Urinary bladder (tissue), 4 donors: ENCODE results near the gene UBL4B. TPM values are rescaled to one million over a fixed set of nuclear protein-coding genes. Genes with fewer than 3 reads are reported as not detected.

Source experiments
- DNase-seq: peaks from one replicate; pipeline ENCODE4 v3.0.0-alpha.2; 2015; ENCODE audit errors: extremely low spot score
- H3K27ac ChIP-seq: one replicate; pipeline ENCODE4 v1.5.1; 2013; ENCODE audit warnings: low read depth, mild to moderate bottlenecking, moderate library complexity
- H3K36me3 ChIP-seq: one replicate; pipeline ENCODE4 v1.6.1; 2013; ENCODE audit warnings: mild to moderate bottlenecking, moderate library complexity; ENCODE audit not compliant: insufficient read depth
- H3K4me1 ChIP-seq: one replicate; pipeline ENCODE4 v1.6.1; 2013; ENCODE audit warnings: mild to moderate bottlenecking, moderate library complexity; ENCODE audit not compliant: insufficient read depth
- H3K4me3 ChIP-seq: one replicate; pipeline ENCODE4 v1.5.1; 2013; ENCODE audit warnings: low read depth, low read length
- WGBS: extraction: QIAGEN DNeasy Blood & Tissue Kit; methylation state at CpG from one replicate; pipeline ENCODE4 v1.1.7; 2013; 5-methylcytosine and 5-hydroxymethylcytosine counted together
- polyA plus RNA-seq: library from polyadenylated mRNA; stranded (reverse); fragments of 200-250 nt; gene quantifications from one replicate; pipeline ENCODE4 v1.2.3, GENCODE V29; 2013
- total RNA-seq: library from RNA; depleted of rRNA; stranded (reverse); fragments of >200 nt; gene quantifications from one replicate; pipeline ENCODE4 v1.2.3, GENCODE V29; 2014
- donor health status: healthy with polysubstance abuse.
- donor health status: healthy.

Gene UBL4B
- total and polyA plus RNA-seq, 2 donors: not detected

DNA sequence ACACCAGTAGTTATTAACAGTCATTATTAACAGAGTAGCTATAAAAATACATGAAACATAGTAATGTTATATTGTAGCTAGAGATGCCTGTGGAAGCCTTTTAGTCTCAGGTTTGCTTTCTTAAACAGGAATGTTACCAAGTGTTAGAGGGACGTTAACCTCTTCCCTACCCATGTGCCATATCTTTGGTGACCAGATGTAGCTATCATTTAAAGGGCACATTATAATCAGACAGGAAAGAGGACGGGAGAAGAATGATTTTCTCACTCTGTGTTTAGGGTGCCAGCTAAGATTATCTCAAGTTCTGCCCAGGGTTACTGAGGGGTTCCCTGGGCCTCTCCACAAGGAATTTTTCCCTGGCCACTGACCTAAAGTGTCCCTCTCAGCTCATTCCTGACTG is 20.9 kb upstream of the UBL4B start:
- Histone ChIP-seq H3K27ac (no peak overlapping the region), H3K4me3 (no peak overlapping the region), H3K4me1 (no peaks in the 10 kb centered on the region), H3K36me3 (no peaks in the 10 kb centered on the region)
- WGBS: 55% methylated on average over 2 of the region's 2 CpGs
- DNase-seq: no peak

DNA sequence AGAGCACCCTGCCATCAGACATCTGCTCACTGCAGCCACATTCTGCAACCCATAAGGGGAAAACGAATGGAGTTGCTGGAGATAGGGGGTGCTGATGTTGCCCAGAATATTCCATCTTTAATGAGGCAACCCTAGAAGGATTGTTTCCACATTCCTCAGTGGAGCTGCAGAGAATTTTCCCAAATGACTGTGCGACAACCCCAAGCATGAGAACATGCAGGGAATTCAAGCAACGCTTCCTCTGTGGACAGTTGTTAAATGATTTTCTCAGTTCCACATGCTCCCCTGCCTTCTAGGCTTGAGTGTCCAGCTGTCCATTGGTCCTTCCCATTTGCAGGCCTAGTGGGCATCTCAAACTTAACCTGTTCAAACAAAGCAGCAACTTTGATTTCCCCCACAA is 20.5 kb upstream of the UBL4B start:
- no peaks in the 10 kb centered on the region for H3K4me1 ChIP-seq
- H3K36me3 ChIP-seq: no peaks in the 10 kb centered on the region
- H3K27ac ChIP-seq: no peak overlapping the region
- WGBS: 48% methylated on average over 3 of the region's 3 CpGs
- DNase-seq: no peak
- no peak overlapping the region for H3K4me3 ChIP-seq

DNA sequence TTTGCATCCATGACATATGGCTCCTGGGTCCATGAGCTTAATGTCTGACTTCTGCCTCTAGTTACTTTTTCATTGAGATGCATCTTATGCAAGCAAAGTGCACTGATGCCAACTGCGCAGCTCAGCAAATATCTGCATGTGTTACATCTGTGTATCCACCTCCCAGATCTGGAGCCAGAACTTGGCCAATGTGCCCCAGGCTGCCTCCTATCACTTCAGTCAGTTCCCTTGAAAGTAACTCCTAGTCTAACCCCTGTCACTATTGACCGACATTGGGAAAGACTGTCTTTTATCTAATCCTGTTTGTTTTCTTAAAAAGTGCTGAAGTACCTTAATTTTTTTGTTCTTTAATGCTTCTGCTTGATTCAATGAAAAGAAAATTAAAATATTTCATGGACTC is 19.3 kb upstream of the UBL4B start:
- 87% methylated on average over 2 of the region's 2 CpGs for WGBS

DNA sequence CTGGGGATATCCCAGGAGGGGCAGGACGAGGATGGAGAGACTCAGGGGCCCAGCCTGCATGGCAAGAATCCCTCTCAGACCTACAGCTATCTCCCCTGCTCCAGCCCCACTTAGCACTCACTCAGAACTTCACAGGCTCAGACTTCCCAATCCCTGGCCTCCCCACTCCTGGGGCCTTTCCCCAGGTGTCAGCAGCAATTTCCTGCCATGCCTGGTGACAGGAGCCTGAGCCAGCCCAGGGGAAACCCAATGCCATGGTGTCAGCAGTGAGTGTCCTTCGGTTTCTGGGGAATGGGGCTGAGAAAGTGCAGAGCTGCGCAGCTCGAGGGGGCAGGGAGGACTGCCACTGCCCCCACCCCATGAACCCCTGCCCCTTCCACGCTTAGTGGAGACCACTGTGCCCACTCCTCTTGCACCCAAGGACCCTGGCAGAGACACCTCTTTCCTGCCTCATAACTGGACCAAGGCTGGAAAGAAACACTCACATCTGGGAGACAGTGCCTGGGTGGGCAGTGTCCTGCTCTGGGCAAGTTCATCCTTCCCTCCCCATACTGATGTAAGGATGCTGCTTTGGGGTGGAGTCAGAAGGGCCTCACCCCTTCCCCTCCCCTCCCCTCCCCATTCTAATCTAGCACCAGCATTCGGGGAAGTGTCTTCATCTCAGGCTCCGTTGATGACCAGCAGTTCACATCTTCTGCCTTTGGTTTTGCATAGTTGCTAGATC is 17.1 kb upstream of the UBL4B start:
- 51% methylated on average over 7 of the region's 7 CpGs for whole genome bisulfite sequencing
- no peaks in the 10 kb centered on the region for H3K36me3 ChIP-seq
- no peak for DNase-seq
- no peaks in the 10 kb centered on the region for H3K4me1 ChIP-seq
- no peak overlapping the region for H3K27ac ChIP-seq
- H3K4me3 ChIP-seq: no peak overlapping the region

More for the DNA sequence above, 19.3 kb upstream of the UBL4B start:
- H3K27ac ChIP-seq: no peak overlapping the region
- no peak for DNase-seq
- H3K36me3 ChIP-seq: no peaks in the 10 kb centered on the region
- no peaks in the 10 kb centered on the region for H3K4me1 ChIP-seq
- no peak overlapping the region for H3K4me3 ChIP-seq

DNA sequence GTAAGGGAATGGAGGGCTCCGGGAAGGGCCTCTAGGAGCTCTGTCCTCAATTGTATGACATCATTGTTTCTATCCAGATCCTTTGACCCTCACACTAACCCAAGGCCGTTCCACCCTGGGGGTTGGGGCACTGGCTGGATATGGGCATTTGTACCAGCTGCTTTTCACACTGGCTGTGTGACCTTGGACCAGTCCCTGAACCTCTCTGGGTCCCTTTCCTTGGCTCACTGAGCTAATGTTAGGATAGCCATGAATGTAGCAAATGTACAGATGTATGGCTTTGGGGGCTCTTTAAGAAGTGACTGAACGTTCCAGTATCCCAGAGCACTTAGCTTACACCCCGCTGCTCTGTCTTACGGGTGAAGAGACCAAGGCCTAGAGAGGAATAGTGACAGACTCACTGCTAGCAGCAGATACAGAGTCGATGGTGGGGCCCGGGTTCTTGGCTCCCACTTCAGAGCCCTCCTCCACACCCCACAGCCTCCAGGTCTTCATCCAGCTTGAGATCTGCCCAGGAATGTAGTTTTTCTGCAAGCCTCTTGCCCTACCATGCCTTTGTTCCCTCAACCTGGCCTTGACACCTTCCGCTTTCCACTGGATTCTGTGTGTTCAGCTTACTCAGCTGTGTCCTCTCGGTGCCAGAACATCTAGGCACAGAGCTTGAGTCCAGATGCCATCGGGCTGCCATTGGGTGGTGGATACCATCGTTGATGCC is 14.6 kb upstream of the UBL4B start:
- Histone ChIP-seq H3K27ac (no peak overlapping the region), H3K4me1 (no peaks in the 10 kb centered on the region), H3K36me3 (no peaks in the 10 kb centered on the region), H3K4me3 (no peak overlapping the region)
- 80% methylated on average over 11 of the region's 11 CpGs for WGBS
- DNase-seq: no peak

DNA sequence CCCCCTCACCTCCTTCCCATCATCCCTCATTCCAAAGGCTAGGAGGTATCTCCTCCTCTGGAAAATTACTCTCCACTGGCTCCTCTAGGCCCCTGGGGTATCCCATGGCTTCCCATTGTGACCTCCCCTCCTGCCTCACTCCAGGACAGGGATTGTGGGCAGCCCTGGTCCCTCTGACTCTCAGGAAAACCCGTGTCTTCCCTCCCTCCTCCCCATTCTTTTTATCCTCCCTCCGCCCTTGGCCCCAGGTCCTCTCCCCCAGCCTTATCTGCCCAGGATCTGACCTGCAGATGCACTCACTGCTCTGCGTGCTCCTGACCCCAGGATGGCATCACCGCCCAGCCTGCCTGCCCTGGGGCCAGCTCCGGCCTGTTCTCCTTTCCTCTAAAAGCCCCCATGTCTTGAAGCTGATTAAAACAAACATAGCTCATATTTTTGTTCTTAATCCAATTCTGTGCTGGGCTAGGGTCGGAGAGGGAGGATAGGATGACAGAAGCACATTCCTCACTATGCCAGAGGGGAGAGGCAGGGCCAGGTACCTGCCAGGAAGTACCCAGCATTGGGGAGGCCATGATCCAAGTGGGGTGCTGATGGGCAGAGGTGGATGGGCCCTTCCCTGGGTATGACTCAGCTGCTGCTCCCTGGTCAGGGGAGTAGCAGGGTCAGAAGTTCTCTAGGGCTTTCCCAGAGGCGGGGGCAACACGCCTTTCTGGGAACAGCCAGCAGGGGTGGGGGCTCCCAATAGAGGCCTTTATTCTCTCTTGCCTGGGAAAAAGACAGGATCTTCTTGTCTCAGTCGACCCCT is 13.8 kb upstream of the UBL4B start:
- Histone ChIP-seq H3K4me3 (no peak overlapping the region), H3K27ac (no peak overlapping the region), H3K36me3 (no peaks in the 10 kb centered on the region), H3K4me1 (no peaks in the 10 kb centered on the region)
- DNase-seq: no peak
- WGBS: 71% methylated on average over 9 of the region's 9 CpGs

DNA sequence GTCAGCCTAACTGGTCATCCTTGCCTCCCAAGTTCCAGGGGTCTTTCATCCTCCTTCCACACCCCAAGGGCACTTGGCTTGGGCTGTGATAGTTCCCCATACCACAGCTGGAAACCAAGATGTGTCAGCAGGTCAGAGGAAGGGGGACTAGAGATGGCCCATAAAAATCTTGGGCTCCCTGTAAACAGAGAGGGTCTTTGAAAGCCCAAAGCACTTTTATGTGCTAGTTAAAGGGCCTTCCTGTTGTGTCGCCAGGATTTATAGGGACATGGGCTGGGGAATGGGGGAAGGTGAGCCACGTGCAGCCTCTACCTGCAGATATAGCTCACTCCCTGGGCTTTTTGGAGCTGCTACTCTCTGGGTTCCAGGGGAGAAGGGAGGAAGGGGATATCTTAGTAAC is 11.9 kb upstream of the UBL4B start:
- H3K27ac ChIP-seq: no peak overlapping the region
- no peaks in the 10 kb centered on the region for H3K4me1 ChIP-seq
- DNase-seq: no peak
- H3K36me3 ChIP-seq: no peaks in the 10 kb centered on the region
- WGBS: 62% methylated on average over 2 of the region's 2 CpGs
- no peak overlapping the region for H3K4me3 ChIP-seq

DNA sequence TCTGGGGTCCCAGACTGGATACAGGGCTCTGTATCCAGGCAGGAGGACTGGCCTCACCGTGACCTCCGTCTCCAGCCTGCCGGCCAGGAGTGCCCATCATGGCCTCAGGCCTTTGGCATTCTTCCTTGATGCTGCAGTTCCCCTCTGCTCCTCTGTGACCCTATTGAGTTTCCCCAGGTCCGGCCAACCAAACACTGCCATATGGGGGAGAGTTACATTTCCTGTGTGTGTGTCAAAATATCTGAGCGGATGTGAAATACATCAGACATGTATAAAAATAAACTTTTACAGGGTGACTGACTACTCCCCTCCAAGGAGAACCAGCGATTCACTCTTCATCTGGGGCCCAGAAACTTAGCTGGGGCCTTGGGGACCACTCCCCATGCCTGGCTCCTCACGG is 10.2 kb upstream of the UBL4B start:
- Histone ChIP-seq H3K36me3 (no peaks in the 10 kb centered on the region), H3K27ac (no peak overlapping the region), H3K4me3 (no peak overlapping the region), H3K4me1 (no peaks in the 10 kb centered on the region)
- DNase-seq: no peak
- WGBS: 63% methylated on average over 7 of the region's 7 CpGs

DNA sequence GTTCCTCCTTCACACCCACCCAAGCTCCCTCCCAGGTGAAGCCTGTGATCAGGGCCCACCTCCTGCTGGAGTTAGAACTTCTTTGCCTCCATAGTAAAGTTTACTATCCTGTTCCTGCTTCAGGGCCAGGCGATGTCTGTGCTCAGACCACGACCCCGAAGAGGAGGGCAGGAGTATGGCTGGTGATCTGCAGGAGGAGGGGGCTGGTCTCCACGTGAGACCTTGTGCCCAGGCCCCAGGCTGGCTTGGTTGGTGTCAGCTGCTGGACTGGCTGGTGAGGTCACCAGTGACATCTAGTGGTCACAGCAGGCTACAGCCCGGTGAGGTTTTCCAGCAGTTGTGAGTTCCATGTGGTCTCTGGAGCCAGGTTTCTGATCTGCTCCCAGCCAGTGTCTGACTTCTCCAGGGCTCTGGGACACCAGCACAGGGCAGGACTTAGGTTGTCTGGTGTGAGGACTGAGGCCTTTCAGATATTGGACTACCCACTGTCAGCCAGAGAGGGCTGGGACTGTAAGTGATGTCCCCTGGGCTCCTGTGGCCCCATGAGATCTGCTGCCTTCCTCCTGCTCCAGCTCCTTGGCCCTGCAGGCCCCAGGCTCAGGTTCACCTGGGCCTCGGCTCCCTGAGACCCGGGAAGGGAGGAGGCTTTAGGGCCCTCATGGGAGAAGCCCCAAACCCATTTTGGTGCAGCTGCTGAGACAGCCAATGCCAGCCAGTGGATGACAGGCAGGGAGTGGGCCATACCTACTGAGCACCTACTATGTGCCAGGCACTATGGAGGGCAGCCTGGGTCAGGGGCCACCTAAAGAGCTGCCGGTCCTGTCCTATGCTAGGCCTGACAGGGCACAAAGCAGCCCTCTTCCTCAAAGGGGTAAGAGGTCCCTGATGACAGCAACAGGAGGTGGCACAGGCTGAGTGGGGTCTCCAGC is 6.0 kb upstream of the UBL4B start:
- Histone ChIP-seq H3K4me3 (no peak overlapping the region), H3K36me3 (no peaks in the 10 kb centered on the region), H3K27ac (no peak overlapping the region), H3K4me1 (no peaks in the 10 kb centered on the region)
- WGBS: 18% methylated on average over 8 of the region's 8 CpGs
- DNase-seq: no peak

DNA sequence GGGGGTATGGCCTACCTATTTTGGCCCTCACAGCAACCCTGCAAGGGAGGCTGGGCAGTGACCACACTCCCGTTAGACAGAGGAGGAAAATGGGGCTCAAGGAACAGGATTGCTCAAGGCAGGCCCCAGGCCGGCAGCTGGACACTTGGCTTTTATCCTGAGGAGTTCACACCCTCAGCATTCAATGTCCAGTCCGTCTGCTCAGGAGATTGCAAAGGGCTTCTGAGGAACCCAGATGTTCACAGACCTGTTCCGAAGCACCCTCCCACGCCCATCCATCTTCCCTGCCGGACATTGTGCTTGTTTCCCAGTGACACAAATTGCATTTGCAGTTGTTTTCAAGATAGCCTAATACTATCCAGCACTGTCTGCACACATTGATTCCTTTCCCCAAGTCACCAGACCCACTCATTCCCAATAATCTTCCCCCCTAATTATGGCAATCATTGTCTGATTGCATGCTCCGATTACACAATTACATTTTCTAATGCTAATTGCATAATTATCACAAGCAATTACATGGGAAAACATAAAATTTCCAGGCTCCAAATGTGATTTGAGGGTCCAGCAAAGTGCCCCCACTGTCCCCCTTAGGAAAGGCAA is 4.3 kb upstream of the UBL4B start:
- Histone ChIP-seq H3K36me3 (no peaks in the 10 kb centered on the region), H3K27ac (no peak overlapping the region), H3K4me3 (no peak overlapping the region), H3K4me1 (no peaks in the 10 kb centered on the region)
- DNase-seq: no peak
- 53% methylated on average over 7 of the region's 7 CpGs for WGBS

DNA sequence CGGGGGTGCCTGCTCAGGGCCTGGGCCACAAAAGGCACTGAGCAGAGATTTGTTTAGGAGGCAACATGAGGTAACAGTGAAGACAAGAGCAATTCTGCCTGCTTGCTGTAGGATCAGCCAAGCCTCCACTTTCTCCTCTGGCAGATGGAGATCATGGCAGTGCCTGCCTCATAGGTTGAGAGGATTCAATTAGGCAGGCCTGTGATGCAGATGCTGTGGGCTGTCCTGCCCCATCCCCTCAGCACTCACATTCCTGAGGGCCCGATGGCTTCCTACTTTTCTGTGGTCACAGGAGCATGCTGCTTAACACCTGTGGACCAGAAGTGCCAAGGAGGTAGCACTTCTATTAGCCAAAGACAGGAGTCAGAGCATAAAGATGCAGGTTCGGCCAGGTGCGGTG is 1.2 kb upstream of the UBL4B start:
- Histone ChIP-seq H3K36me3 (no peaks in the 10 kb centered on the region), H3K27ac (no peak overlapping the region), H3K4me1 (no peaks in the 10 kb centered on the region), H3K4me3 (no peak overlapping the region)
- WGBS: 79% methylated on average over 4 of the region's 4 CpGs
- no peak for DNase-seq

DNA sequence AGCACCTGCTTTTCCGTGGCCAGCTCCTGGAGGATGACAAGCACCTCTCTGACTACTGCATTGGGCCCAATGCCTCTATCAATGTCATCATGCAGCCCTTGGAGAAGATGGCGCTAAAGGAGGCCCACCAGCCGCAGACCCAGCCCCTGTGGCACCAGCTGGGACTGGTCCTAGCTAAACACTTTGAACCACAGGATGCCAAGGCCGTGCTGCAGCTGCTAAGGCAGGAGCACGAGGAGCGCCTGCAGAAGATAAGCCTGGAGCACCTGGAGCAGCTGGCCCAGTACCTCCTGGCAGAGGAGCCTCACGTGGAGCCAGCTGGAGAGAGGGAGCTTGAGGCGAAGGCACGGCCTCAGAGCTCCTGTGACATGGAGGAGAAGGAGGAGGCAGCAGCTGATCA is 413 bp downstream of the UBL4B start:
- Histone ChIP-seq H3K4me1 (no peaks in the 10 kb centered on the region), H3K27ac (no peak overlapping the region), H3K36me3 (no peaks in the 10 kb centered on the region), H3K4me3 (no peak overlapping the region)
- no peak for DNase-seq
- 61% methylated on average over 9 of the region's 9 CpGs for WGBS

DNA sequence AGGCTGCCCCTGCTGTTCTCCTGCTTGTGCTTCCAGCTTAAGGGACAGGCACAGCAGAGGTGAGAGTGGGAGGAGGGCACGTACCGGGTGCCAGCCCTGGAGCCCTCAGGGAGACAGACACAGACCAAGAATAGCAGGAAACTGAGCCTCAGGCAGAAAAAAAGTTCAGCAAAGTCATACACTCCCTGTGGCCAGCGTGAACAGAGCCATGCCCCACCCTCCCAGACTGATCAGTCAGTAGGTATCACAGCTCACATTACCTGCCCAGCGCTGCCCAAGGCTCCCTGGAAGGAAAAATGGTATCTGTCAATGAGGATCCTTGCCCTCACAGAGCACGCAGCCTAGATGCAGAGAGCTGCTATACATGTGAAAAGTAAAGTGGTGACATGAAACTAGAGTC is 1.3 kb downstream of the UBL4B start:
- H3K4me3 ChIP-seq: no peak overlapping the region
- no peaks in the 10 kb centered on the region for H3K36me3 ChIP-seq
- WGBS: 60% methylated on average over 5 of the region's 5 CpGs
- no peak for DNase-seq
- no peaks in the 10 kb centered on the region for H3K4me1 ChIP-seq
- no peak overlapping the region for H3K27ac ChIP-seq
